K562 (cell line): ENCODE measurements around the gene PSMC6. TPM values are rescaled to one million over a fixed set of nuclear protein-coding genes. Genes with fewer than 3 reads are reported as not detected.

Source experiments
- ATAC-seq: fragments of 200-7000 bp; cut with Tn5 transposase; 3 replicates; pipeline ENCODE4 v1.9.1; 2020; ENCODE audit warnings: moderate library complexity
- BruUV-seq: library from RNA; stranded (reverse); fragments of 400-500 nt; replicated peaks from 2 replicates; lab custom pipeline; 2021; lab: Mats Ljungman, UMichigan
- CTCF ChIA-PET: fragments of 300-600 bp; formaldehyde crosslinking; extraction: SDS; loops from one replicate; lab custom pipeline; 2021; ENCODE audit warnings: low intra/inter-chr PET ratio; lab: Yijun Ruan, JAX
- POLR2A ChIA-PET: fragments of 300-600, 350-650 bp; sonication (Branson Sonifier 250); formaldehyde crosslinking; extraction: SDS; loops from one replicate; lab custom pipeline; 2021; ENCODE audit warnings: antibody characterized with exemption, inconsistent platforms; lab: Yijun Ruan, JAX
- DNase-seq, 4 experiments: peaks; one replicate each; pipeline versions ENCODE4 v3.0.0 to v3.0.0-alpha.2; 2011 to 2018; ENCODE audit warnings: low spot score in 3 of 4, mixed read lengths in 3 of 4; ENCODE audit errors: extremely low read depth in 1 of 4
- FAIRE-seq: peaks from 2 replicates; lab custom pipeline; 2011; peaks lifted over from hg19 to GRCh38; lab: Jason Lieb, UNC
- H2AFZ ChIP-seq: 2 replicates; pipeline ENCODE4 v1.6.0; 2011; ENCODE audit warnings: low read depth, low read length, control low read depth, inconsistent platforms
- H3K27ac ChIP-seq: fragments of 200-600 bp; 3 replicates; pipeline ENCODE4 v1.8.0; 2011; ENCODE audit warnings: low read depth, mild to moderate bottlenecking, control low read depth, inconsistent platforms, low read length, moderate library complexity, mixed read lengths; ENCODE audit errors: extremely low read depth
- H3K27me3 ChIP-seq, 2 experiments: fragments of 300-600 bp in 1 of 2; 2 replicates in 1 of 2; 3 replicates in 1 of 2; pipeline versions ENCODE4 v1.6.0 to v1.8.0; 2011; ENCODE audit warnings: inconsistent platforms in 2 of 2, low read length in 2 of 2, mild to moderate bottlenecking in 1 of 2, mixed read lengths in 1 of 2, moderate library complexity in 1 of 2; ENCODE audit not compliant: control insufficient read depth in 2 of 2, insufficient read depth in 2 of 2
- H3K36me3 ChIP-seq: fragments of 300-600 bp; 3 replicates; pipeline ENCODE4 v1.8.0; 2011; ENCODE audit warnings: mild to moderate bottlenecking, low read length, inconsistent platforms; ENCODE audit not compliant: control insufficient read depth, insufficient read depth
- H3K4me1 ChIP-seq, 2 experiments: fragments of 200-600 bp in 1 of 2; replicated peaks in 1 of 2; 2 replicates in 1 of 2; 3 replicates in 1 of 2; pipeline versions ENCODE4 v1.5.1 to v1.8.0; 2011; ENCODE audit warnings: inconsistent platforms in 2 of 2, low read length in 2 of 2, mild to moderate bottlenecking in 1 of 2, mixed read lengths in 1 of 2, moderate library complexity in 1 of 2; ENCODE audit not compliant: control insufficient read depth in 2 of 2, insufficient read depth in 2 of 2
- H3K4me2 ChIP-seq: 2 replicates; pipeline ENCODE4 v1.6.1; 2011; ENCODE audit warnings: low read length, control low read depth, inconsistent platforms, mixed read lengths; ENCODE audit not compliant: insufficient read depth
- H3K4me3 ChIP-seq: fragments of 200-600 bp; sonication (generic), shearing (Covaris generic); 2 replicates; pipeline ENCODE4 v1.5.1; 2016; ENCODE audit warnings: control low read depth, inconsistent platforms
- H3K79me2 ChIP-seq: fragments of 200-600 bp; 3 replicates; pipeline ENCODE4 v1.8.0; 2011; ENCODE audit warnings: low read length, inconsistent platforms; ENCODE audit not compliant: control insufficient read depth, insufficient read depth
- H3K9ac ChIP-seq, 2 experiments: 2 replicates each; pipeline versions ENCODE4 v1.6.0 to v1.6.1; 2011; ENCODE audit warnings: low read depth in 2 of 2, low read length in 2 of 2, control low read depth in 1 of 2, inconsistent platforms in 1 of 2, mild to moderate bottlenecking in 1 of 2, mixed read lengths in 1 of 2; ENCODE audit not compliant: insufficient read depth in 1 of 2
- H3K9me1 ChIP-seq: one replicate; pipeline ENCODE4 v1.6.0; 2011; ENCODE audit warnings: inconsistent platforms, mild to moderate bottlenecking, low read length, moderate library complexity; ENCODE audit not compliant: control insufficient read depth, insufficient read depth
- H3K9me3 ChIP-seq: replicated peaks from 2 replicates; pipeline ENCODE4 v1.5.1; 2011; ENCODE audit warnings: low read depth, low read length, inconsistent platforms; ENCODE audit not compliant: control insufficient read depth, insufficient read depth
- H4K20me1 ChIP-seq: replicated peaks from 2 replicates; pipeline ENCODE4 v1.6.1; 2011; ENCODE audit warnings: low read length, inconsistent platforms, mixed read lengths; ENCODE audit not compliant: control insufficient read depth, insufficient read depth
- ARID3B ChIP-seq: fragments of 250-450 bp; sonication (Bioruptor Pico); IDR thresholded peaks from 2 replicates; pipeline ENCODE4 v1.4.0; 2020; ENCODE audit warnings: borderline replicate concordance
- CHD1 ChIP-seq: fragments of 200-600 bp; sonication (generic); IDR thresholded peaks from one replicate; pipeline ENCODE4 v1.6.1; 2012; ENCODE audit warnings: mild to moderate bottlenecking, moderate library complexity, low read length, inconsistent platforms
- FOS ChIP-seq: IDR thresholded peaks from 3 replicates; pipeline ENCODE4 v1.6.1; 2011; ENCODE audit not compliant: insufficient read length; ENCODE audit errors: extremely low read depth
- HMBOX1 ChIP-seq: sonication (generic); IDR thresholded peaks from 2 replicates; pipeline ENCODE4 v1.6.1; 2016
- IRF1 ChIP-seq: sonication (generic); formaldehyde crosslinking; IDR thresholded peaks from 2 replicates; pipeline ENCODE4 v1.8.0; 2022; ENCODE audit warnings: missing genetic modification reagents, mild to moderate bottlenecking, borderline replicate concordance
- IRF9 ChIP-seq: fragments of 450-650 bp; IDR thresholded peaks from 2 replicates; pipeline ENCODE4 v1.6.1; 2016; ENCODE audit warnings: missing biosample characterization, missing genetic modification characterization
- MAFK ChIP-seq: IDR thresholded peaks from 2 replicates; pipeline ENCODE4 v1.6.1; 2011; ENCODE audit warnings: low read length, improper control_type of control experiment
- NUFIP1 ChIP-seq: fragments of 450-650 bp; IDR thresholded peaks from 2 replicates; pipeline ENCODE4 v1.6.1; 2018; ENCODE audit not compliant: partially characterized antibody
- SIX5 ChIP-seq, 2 experiments: IDR thresholded peaks; 2 replicates each; pipeline ENCODE4 v1.6.1; 2011; ENCODE audit warnings: low read length in 2 of 2, borderline replicate concordance in 1 of 2, low read depth in 1 of 2, mild to moderate bottlenecking in 1 of 2, moderate library complexity in 1 of 2; ENCODE audit not compliant: insufficient read depth in 1 of 2
- SRSF1 ChIP-seq: fragments of 200-400 bp; formaldehyde crosslinking; IDR thresholded peaks from 2 replicates; pipeline ENCODE4 v1.6.1; 2017; ENCODE audit warnings: mild to moderate bottlenecking, low read depth, low read length, moderate library complexity
- ZBTB34 ChIP-seq: fragments of 250-450 bp; sonication (Bioruptor Pico); IDR thresholded peaks from 2 replicates; pipeline ENCODE4 v1.8.0; 2021; ENCODE audit warnings: mild to moderate bottlenecking, moderate library complexity
- ZBTB8A ChIP-seq: fragments of 450-650 bp; IDR thresholded peaks from 2 replicates; pipeline ENCODE4 v1.6.1; 2018; ENCODE audit warnings: mild to moderate bottlenecking, moderate library complexity; ENCODE audit not compliant: partially characterized antibody
- ZC3H4 ChIP-seq: sonication (generic); formaldehyde crosslinking; IDR thresholded peaks from 2 replicates; pipeline ENCODE4 v1.9.0; 2021; ENCODE audit warnings: missing genetic modification reagents, borderline replicate concordance
- ZKSCAN3 ChIP-seq: fragments of 250-450 bp; sonication (Bioruptor Pico); IDR thresholded peaks from 2 replicates; pipeline ENCODE4 v1.4.0; 2020
- ZNF253 ChIP-seq: fragments of 250-450 bp; sonication (Bioruptor Pico); conservative IDR thresholded peaks from 2 replicates; pipeline ENCODE4 v1.6.1; 2021; ENCODE audit warnings: mild to moderate bottlenecking
- ZNF354B ChIP-seq: fragments of 250-450 bp; sonication (Bioruptor Pico); IDR thresholded peaks from 2 replicates; pipeline ENCODE4 v1.4.0; 2020
- ZNF696 ChIP-seq: fragments of 250-450 bp; sonication (Bioruptor Pico); conservative IDR thresholded peaks from 2 replicates; pipeline ENCODE4 v1.4.0; 2020; ENCODE audit warnings: mild to moderate bottlenecking, moderate library complexity
- WGBS: fragments of 100-300 bp; shearing (Covaris generic); methylation state at CpG from one replicate; pipeline ENCODE4 v1.1.6; 2016; ENCODE audit warnings: low coverage, mixed read lengths; ENCODE audit not compliant: insufficient coverage; ENCODE audit errors: missing lambda C conversion rate; 5-methylcytosine and 5-hydroxymethylcytosine counted together
- in situ Hi-C: fragments of 300-500 bp; cut with MboI; formaldehyde crosslinking; loops from 4 replicates; pipeline ENCODE4 v1.15.0; 2018; ENCODE audit warnings: inconsistent platforms, mixed read lengths
- intact Hi-C: fragments of 100-400 bp; cut with micrococcal nuclease; formaldehyde crosslinking; loops from 2 replicates; pipeline ENCODE4 v1.14.2; 2022
- polyA plus RNA-seq, 8 experiments: library from polyadenylated mRNA; depleted of rRNA in 4 of 8; stranded (reverse) in 5 of 8; unstranded in 3 of 8; fragments of >200 nt; fragmentation: Nextera tagmentation in 2 of 8; fragmentation: Illumina TruSeq in 1 of 8; extraction: Ambion mirVana in 2 of 8; extraction: Trizol in 1 of 8; gene quantifications; 2 replicates each; pipeline versions ENCODE4 v1.2.1 to v1.2.3, GENCODE V29; 2011 to 2014; ENCODE audit warnings: inconsistent platforms in 1 of 8, missing spikeins in 1 of 8
- total RNA-seq, 7 experiments: library from RNA; depleted of rRNA in 6 of 7; stranded (reverse); fragments of >200 nt in 6 of 7; fragmentation: Illumina TruSeq in 2 of 7; extraction: Trizol in 2 of 7; gene quantifications; 2 replicates each; pipeline versions ENCODE4 v1.2.1 to v1.2.3, GENCODE V29; 2011 to 2021; ENCODE audit warnings: low replicate concordance in 1 of 7

Gene PSMC6
- total and polyA plus RNA-seq, 9 of the 15 experiments (the other 6 are each of a cell fraction or from before 2014, with no cell fraction given): 91.4 to 224 (median 182) TPM

GRCh38 chr14:52701223-52701622, 5.8 kb upstream of the PSMC6 start:
- no peak overlapping the region for H3K27ac ChIP-seq
- no peak overlapping the region for H3K4me2 ChIP-seq
- in situ Hi-C loops: no loop called here
- no peaks in the 10 kb centered on the region for H3K79me2 ChIP-seq
- WGBS: 31% methylated on average over 3 of the region's 3 CpGs
- ATAC-seq: peak; percentile 21; the same call in 1 of the 3 replicates
- ChIA-PET CTCF (no interaction called here), POLR2A (interaction anchor here (0.7 to 1.2 kb wide), 2 partner anchors 10 to 105 kb away, joined by 3 to 4 read pairs; no protein-coding TSS in a partner anchor)
- H3K9me3 ChIP-seq: no peaks in the 10 kb centered on the region
- no peak for DNase-seq
- no peaks in the 10 kb centered on the region for H3K9me1 ChIP-seq
- no peaks in the 10 kb centered on the region for H3K36me3 ChIP-seq
- H2AFZ ChIP-seq: peak overlapping the region; percentile 66; the same call in 1 of the 2 replicates
- H3K4me3 ChIP-seq: no peak overlapping the region
- no peaks in the 10 kb centered on the region for H3K27me3 ChIP-seq
- no TSS peak for BruUV-seq
- no peaks in the 10 kb centered on the region; a peak in 1 of 5 replicates for H3K4me1 ChIP-seq
- intact Hi-C loops: no loop called here
- H4K20me1 ChIP-seq: no peaks in the 10 kb centered on the region
- FAIRE-seq: no peak
- no peak overlapping the region for H3K9ac ChIP-seq
- TF ChIP-seq ZBTB8A: no peak
- TF ChIP-seq ZNF253 (CRISPR knock-in tag): no peak
- TF ChIP-seq NUFIP1: no peak
- TF ChIP-seq IRF9 (tag): no peak
- no peak for TF ChIP-seq HMBOX1
- no peak for TF ChIP-seq ZC3H4 (CRISPR knock-in tag)
- no peak for TF ChIP-seq IRF1 (CRISPR knock-in tag)
- no peak for TF ChIP-seq MAFK
- no peak for TF ChIP-seq ZKSCAN3 (CRISPR knock-in tag)
- TF ChIP-seq CHD1: no peak
- TF ChIP-seq ZNF354B (CRISPR knock-in tag): no peak
- TF ChIP-seq FOS: no peak
- no peak for TF ChIP-seq ARID3B
- TF ChIP-seq SRSF1: no peak
- TF ChIP-seq ZBTB34 (CRISPR knock-in tag): no peak
- no peak for TF ChIP-seq SIX5 (IDR thresholded peaks at IDR 0.05; ENCODE audit: borderline replicate concordance in 1 of 2, insufficient read depth in 1 of 2, low read depth in 1 of 2, low read length in 2 of 2)
- no peak for TF ChIP-seq ZNF696 (CRISPR knock-in tag)
